Measurements from ENCODE around the gene DTNBP1. TPM values are rescaled to one million over a fixed set of nuclear protein-coding genes. Genes with fewer than 3 reads are reported as not detected.

The DTNBP1 gene
- total and polyA plus RNA-seq, 5 donors = 17.2 to 34.0 (median 24.9) TPM

- Histone ChIP-seq H3K4me1 (ENCODE audit: control insufficient read depth, insufficient read depth, low read length) (no peaks in the 10 kb centered on the region), H3K27me3 (ENCODE audit: control insufficient read depth, insufficient read depth) (no peaks in the 10 kb centered on the region), H3K9me3 (ENCODE audit: control insufficient read depth, low read length) (no peaks in the 10 kb centered on the region), H3K4me3 (ENCODE audit: low read length) (no peak overlapping the region), H3K27ac (ENCODE audit: low read length) (no peak overlapping the region)
- intact Hi-C loops (cut with DNase I) = loop anchor here in 1 of 4 donors (10.0 kb wide), 1 partner anchor 112 kb away; no protein-coding TSS in a partner anchor
- 88% methylated on average over 34 of the region's 34 CpGs for WGBS
- peak in 1 of 2 donors; percentile 6 for ATAC-seq
- peak in 1 of 3 donors; percentile 52 for DNase-seq
These were observed 149.6 kb downstream of the DTNBP1 start for GRCh38 chr6:15513131-15513771.

GRCh38 chr6:15512721-15513120 lies 150.1 kb downstream of the DTNBP1 start:
- WGBS = 89% methylated on average over 9 of the region's 9 CpGs
- intact Hi-C loops (cut with DNase I) = loop anchor here in 1 of 4 donors (10.0 kb wide), 1 partner anchor 112 kb away; no protein-coding TSS in a partner anchor
- Histone ChIP-seq H3K4me1 (ENCODE audit: control insufficient read depth, insufficient read depth, low read length) (no peaks in the 10 kb centered on the region), H3K4me3 (ENCODE audit: low read length) (no peak overlapping the region), H3K27ac (ENCODE audit: low read length) (no peak overlapping the region), H3K9me3 (ENCODE audit: control insufficient read depth, low read length) (no peaks in the 10 kb centered on the region), H3K27me3 (ENCODE audit: control insufficient read depth, insufficient read depth) (no peaks in the 10 kb centered on the region)
- DNase-seq (no peak), ATAC-seq (no peak)

- ATAC-seq (peak; percentile 54 to 56), DNase-seq (peak in 1 of 3 donors; percentile 67)
- Histone ChIP-seq H3K27me3 (ENCODE audit: control insufficient read depth, insufficient read depth) (no peaks in the 10 kb centered on the region), H3K9me3 (ENCODE audit: control insufficient read depth, low read length) (no peaks in the 10 kb centered on the region), H3K27ac (ENCODE audit: low read length) (peak overlapping the region; percentile 50), H3K4me1 (ENCODE audit: control insufficient read depth, insufficient read depth, low read length) (no peaks in the 10 kb centered on the region), H3K4me3 (ENCODE audit: low read length) (no peak overlapping the region)
- 80% methylated on average over 18 of the region's 18 CpGs for WGBS
- intact Hi-C loops (cut with DNase I) = loop anchor here in 1 of 4 donors (10.0 kb wide), 1 partner anchor 113 kb away; no protein-coding TSS in a partner anchor
These were observed 150.7 kb downstream of the DTNBP1 start for GRCh38 chr6:15512126-15512525.

GRCh38 chr6:15511248-15512125 lies 151.3 kb downstream of the DTNBP1 start:
- DNase-seq (peak; percentile 76 to 86 (median 86)), ATAC-seq (peak; percentile 80 to 84)
- WGBS = 75% methylated on average over 14 of the region's 14 CpGs
- Histone ChIP-seq H3K4me1 (ENCODE audit: control insufficient read depth, insufficient read depth, low read length) (peaks cover 2% of the 10 kb centered on the region), H3K27me3 (ENCODE audit: control insufficient read depth, insufficient read depth) (no peaks in the 10 kb centered on the region), H3K4me3 (ENCODE audit: low read length) (no peak overlapping the region), H3K27ac (ENCODE audit: low read length) (peak overlapping the region; percentile 50), H3K9me3 (ENCODE audit: control insufficient read depth, low read length) (no peaks in the 10 kb centered on the region)
- intact Hi-C loops (cut with DNase I) = loop anchor here in 1 of 4 donors (10.0 kb wide), 1 partner anchor 113 kb away; no protein-coding TSS in a partner anchor

- Histone ChIP-seq H3K27ac (ENCODE audit: low read length) (no peak overlapping the region), H3K4me3 (ENCODE audit: low read length) (no peak overlapping the region), H3K9me3 (ENCODE audit: control insufficient read depth, low read length) (no peaks in the 10 kb centered on the region), H3K27me3 (ENCODE audit: control insufficient read depth, insufficient read depth) (no peaks in the 10 kb centered on the region), H3K4me1 (ENCODE audit: control insufficient read depth, insufficient read depth, low read length) (peaks cover 2% of the 10 kb centered on the region)
- peak in 1 of 3 donors; percentile 56 for DNase-seq
- 82% methylated on average over 16 of the region's 16 CpGs for WGBS
- intact Hi-C loops (cut with DNase I) = loop anchor here in 1 of 4 donors (10.0 kb wide), 1 partner anchor 114 kb away; no protein-coding TSS in a partner anchor
- ATAC-seq = no peak
These were observed 152.1 kb downstream of the DTNBP1 start for GRCh38 chr6:15510536-15511247.

- H3K27ac ChIP-seq (ENCODE audit: low read length) = no peak overlapping the region
- no peak for ATAC-seq
- intact Hi-C loops (cut with DNase I) = loop anchor here in 1 of 4 donors (10.0 kb wide), 1 partner anchor 115 kb away; no protein-coding TSS in a partner anchor
These were observed 152.7 kb downstream of the DTNBP1 start for GRCh38 chr6:15510121-15510520.

GRCh38 chr6:15509335-15509933 lies 153.4 kb downstream of the DTNBP1 start:
- H3K9me3 ChIP-seq (ENCODE audit: control insufficient read depth, low read length) = no peaks in the 10 kb centered on the region
- DNase-seq (peak in 1 of 3 donors; percentile 41), ATAC-seq (no peak)
- H3K4me3 ChIP-seq (ENCODE audit: low read length) = no peak overlapping the region
- intact Hi-C loops (cut with DNase I) = loop anchor here in 2 of 4 donors (10.0 kb wide), 1 partner anchor 115 kb away; no protein-coding TSS in a partner anchor
- no peak overlapping the region for H3K27ac ChIP-seq (ENCODE audit: low read length)
- peaks cover 6% of the 10 kb centered on the region for H3K4me1 ChIP-seq (ENCODE audit: control insufficient read depth, insufficient read depth, low read length)
- H3K27me3 ChIP-seq (ENCODE audit: control insufficient read depth, insufficient read depth) = no peaks in the 10 kb centered on the region
- 82% methylated on average over 13 of the region's 13 CpGs for WGBS

More at GRCh38 chr6:15510121-15510520, 152.7 kb downstream of the DTNBP1 start:
- WGBS = 94% methylated on average over 6 of the region's 6 CpGs
- DNase-seq = peak in 1 of 3 donors; percentile 26
- Histone ChIP-seq H3K27me3 (ENCODE audit: control insufficient read depth, insufficient read depth) (no peaks in the 10 kb centered on the region), H3K4me3 (ENCODE audit: low read length) (no peak overlapping the region), H3K9me3 (ENCODE audit: control insufficient read depth, low read length) (no peaks in the 10 kb centered on the region), H3K4me1 (ENCODE audit: control insufficient read depth, insufficient read depth, low read length) (peaks cover 6% of the 10 kb centered on the region)

GRCh38 chr6:15508931-15509330 lies 153.9 kb downstream of the DTNBP1 start:
- 92% methylated on average over 15 of the region's 15 CpGs for WGBS
- H3K27me3 ChIP-seq (ENCODE audit: control insufficient read depth, insufficient read depth) = no peaks in the 10 kb centered on the region
- H3K4me3 ChIP-seq (ENCODE audit: low read length) = no peak overlapping the region
- no peak for ATAC-seq
- H3K4me1 ChIP-seq (ENCODE audit: control insufficient read depth, insufficient read depth, low read length) = peaks cover 6% of the 10 kb centered on the region
- DNase-seq = peak in 1 of 3 donors; percentile 17
- H3K9me3 ChIP-seq (ENCODE audit: control insufficient read depth, low read length) = no peaks in the 10 kb centered on the region
- intact Hi-C loops (cut with DNase I) = loop anchor here in 2 of 4 donors (10.0 kb wide), 1 partner anchor 116 kb away; no protein-coding TSS in a partner anchor
- H3K27ac ChIP-seq (ENCODE audit: low read length) = no peak overlapping the region

GRCh38 chr6:15508441-15508871 lies 154.4 kb downstream of the DTNBP1 start:
- ATAC-seq (no peak), DNase-seq (peak in 1 of 3 donors; percentile 14)
- 94% methylated on average over 6 of the region's 6 CpGs for WGBS
- Histone ChIP-seq H3K27me3 (ENCODE audit: control insufficient read depth, insufficient read depth) (no peaks in the 10 kb centered on the region), H3K9me3 (ENCODE audit: control insufficient read depth, low read length) (no peaks in the 10 kb centered on the region), H3K27ac (ENCODE audit: low read length) (no peak overlapping the region), H3K4me1 (ENCODE audit: control insufficient read depth, insufficient read depth, low read length) (peaks cover 6% of the 10 kb centered on the region), H3K4me3 (ENCODE audit: low read length) (no peak overlapping the region)
- intact Hi-C loops (cut with DNase I) = loop anchor here in 2 of 4 donors (10.0 kb wide), 1 partner anchor 116 kb away; no protein-coding TSS in a partner anchor

- peak in 1 of 3 donors; percentile 45 for DNase-seq
- no peak overlapping the region for H3K27ac ChIP-seq (ENCODE audit: low read length)
These were observed 155.1 kb downstream of the DTNBP1 start for GRCh38 chr6:15507746-15508145.

More at GRCh38 chr6:15507746-15508145, 155.1 kb downstream of the DTNBP1 start:
- Histone ChIP-seq H3K9me3 (ENCODE audit: control insufficient read depth, low read length) (no peaks in the 10 kb centered on the region), H3K27me3 (ENCODE audit: control insufficient read depth, insufficient read depth) (no peaks in the 10 kb centered on the region), H3K4me1 (ENCODE audit: control insufficient read depth, insufficient read depth, low read length) (peaks cover 6% of the 10 kb centered on the region), H3K4me3 (ENCODE audit: low read length) (no peak overlapping the region)
- WGBS = 91% methylated on average over 14 of the region's 14 CpGs
- ATAC-seq = no peak
- intact Hi-C loops (cut with DNase I) = loop anchor here in 2 of 4 donors (10.0 kb wide), 1 partner anchor 117 kb away; no protein-coding TSS in a partner anchor
